CD4-positive, alpha-beta T cell treated with Interleukin-15 for 4 hours (primary cell): Measurements from ENCODE around the gene HDAC7.

Experiments
- DNase-seq: peaks from one replicate; pipeline ENCODE4 v3.0.0-alpha.2; 2020; ENCODE audit warnings: low spot score

Gene HDAC7

DNA sequence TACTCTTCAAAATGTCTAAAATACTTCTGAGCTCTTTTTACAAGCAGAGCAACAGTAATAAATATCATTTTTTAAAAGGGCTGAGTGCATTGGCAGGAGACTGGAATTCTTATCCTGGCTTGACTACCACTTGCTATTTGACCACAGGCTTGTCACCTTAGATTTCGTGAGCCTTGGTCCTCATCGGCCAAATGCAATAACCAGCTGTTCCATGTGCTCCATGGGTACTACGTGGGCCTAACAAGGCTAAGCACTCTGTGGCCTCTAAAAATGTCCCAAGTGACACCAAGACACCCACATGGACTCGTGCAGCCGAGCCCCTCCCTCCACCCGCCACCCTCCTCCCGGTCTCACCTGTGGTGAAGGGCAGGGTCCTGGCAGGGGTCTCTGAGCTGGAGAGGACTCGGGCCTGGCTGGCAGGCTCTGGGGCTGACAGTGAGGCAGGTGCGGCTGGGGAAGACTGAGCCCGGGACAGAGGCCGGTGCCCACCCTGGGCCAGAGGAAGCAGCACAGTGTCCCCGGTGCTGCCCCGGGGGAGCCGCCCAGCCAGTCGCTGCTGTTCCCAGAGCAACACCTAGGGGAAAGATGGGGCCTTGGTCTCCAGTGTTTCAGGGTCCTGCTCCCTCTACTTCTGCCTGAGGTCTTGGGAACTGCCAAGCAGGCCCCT is 26.6 kb downstream of the HDAC7 start:
- DNase-seq: no peak

DNA sequence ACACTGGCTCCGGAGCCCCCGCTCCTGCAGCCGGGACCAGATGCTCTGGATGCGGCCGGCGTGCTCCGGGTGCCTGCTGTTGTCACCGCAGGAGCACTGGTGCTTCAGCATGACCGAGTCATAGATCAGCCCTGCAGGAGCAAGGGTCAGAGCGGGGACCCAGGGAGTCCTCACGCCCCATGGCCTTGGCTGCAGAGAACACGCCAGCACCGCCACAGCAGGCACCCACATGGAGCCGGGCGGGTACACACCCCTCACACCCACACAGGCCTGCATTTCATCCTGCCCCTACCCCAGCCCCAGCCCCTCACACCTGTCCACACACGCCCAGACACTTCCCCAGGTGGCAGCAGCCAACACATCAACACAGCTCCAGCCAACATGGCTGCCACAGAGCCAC is 27.8 kb downstream of the HDAC7 start:
- DNase-seq: no peak

DNA sequence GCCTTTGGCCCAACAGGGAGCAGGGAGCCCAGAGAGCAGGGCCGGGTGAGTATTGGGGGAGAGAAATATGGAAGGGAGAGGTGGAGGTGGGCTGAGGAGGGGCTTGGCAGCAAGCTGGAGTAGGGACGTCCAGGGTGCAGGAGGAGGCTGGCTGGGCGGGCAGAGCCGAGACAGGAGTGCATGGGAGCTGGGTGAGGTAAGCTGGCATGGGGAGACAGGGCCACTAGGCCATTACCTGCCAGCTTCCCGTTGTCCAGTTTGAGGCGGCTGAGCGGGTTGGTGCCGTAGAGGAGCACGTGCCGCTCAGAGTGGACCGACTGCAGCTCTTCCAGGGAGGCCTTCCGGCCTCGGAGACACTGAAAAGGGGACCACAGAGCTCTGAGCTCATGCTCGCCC is 28.4 kb downstream of the HDAC7 start:
- DNase-seq: no peak

DNA sequence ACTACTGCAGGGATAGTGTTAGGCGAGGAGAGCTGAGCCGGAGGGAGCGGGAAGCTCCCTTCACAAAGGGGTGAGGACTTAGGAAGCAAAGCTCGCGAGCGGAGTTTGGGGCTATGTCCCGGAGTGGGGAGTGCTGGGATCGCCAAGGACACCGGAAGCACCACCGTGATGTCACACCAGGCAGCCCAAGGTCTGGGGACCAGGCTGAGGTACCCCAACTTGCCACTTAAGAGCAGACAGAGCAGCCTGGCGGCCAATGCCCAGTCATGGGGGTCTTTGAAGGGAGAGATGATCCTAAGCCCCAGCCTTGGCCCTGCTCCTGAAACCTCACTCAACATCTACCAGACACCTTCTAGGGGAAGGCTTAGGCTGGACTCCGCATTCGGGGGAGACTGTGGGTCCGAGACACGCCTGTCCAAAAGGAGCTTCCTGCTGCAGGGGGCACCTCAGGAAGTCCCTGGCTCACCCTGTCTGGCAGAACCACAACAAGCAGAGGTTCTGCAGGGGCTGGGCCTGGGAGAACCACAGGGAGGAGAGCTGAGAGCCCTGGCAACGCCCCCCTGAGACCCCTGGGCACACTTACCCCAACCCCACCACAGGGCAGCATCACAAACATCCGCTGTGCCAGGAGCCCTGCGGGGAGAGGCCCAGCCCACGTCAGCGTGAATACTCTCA is 28.9 kb downstream of the HDAC7 start:
- no peak for DNase-seq

DNA sequence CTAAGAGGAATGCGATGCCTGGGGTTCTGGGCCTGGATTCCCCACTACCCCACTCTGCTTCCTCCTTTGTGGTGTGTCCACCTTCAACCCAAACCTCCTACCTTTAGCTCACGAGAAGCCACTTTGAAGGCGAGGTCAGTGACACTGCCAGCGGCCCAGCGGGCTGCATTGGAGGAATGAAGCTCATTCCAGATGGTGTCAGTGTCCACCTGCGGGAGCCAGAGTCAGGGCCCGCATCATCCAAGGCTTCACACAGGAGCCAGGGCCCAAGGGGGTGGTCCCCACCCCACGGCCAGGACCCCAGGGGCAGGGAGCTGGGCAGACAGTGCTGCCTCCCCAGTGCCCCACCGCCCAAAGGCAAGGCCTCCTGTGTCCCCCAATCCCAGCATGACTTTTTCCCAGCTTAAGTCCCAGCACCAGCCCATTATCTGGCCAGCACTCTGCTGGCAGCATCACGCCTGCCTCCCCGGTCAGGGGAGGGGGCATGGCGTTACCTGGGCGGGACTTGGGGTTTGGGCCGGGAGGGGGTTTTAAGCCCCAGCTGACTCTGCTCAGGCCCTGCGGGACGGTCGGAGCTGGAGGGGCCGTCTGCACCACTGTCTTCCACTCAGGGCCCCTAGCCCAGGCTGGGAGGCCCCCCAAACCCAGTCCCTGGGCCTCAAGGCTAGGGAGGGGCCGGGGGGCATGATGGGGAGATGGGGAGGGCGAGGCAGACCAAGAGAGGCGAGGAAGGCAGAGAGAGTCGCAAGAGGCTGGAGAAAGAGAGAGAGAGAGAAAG is 29.8 kb downstream of the HDAC7 start:
- DNase-seq: no peak

DNA sequence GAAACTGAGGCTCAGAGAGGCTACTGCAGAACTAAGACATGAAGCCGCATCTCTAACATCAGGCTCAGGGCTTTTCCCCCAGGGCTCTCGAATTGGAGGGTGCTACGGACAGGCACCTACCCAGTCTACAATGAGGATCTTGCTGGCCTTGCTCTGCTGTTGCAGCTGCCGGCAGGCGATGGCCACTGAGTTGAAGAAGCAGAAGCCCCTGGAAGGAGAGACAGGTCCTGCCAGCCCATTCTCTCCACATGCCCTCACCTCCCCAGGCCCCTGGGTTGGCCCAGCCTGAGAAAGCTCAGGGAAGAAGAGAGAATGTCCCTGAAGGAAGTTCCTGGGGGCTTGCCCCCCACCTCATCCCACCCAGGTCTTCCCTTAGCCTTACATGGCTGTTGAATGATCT is 30.6 kb downstream of the HDAC7 start:
- no peak for DNase-seq

DNA sequence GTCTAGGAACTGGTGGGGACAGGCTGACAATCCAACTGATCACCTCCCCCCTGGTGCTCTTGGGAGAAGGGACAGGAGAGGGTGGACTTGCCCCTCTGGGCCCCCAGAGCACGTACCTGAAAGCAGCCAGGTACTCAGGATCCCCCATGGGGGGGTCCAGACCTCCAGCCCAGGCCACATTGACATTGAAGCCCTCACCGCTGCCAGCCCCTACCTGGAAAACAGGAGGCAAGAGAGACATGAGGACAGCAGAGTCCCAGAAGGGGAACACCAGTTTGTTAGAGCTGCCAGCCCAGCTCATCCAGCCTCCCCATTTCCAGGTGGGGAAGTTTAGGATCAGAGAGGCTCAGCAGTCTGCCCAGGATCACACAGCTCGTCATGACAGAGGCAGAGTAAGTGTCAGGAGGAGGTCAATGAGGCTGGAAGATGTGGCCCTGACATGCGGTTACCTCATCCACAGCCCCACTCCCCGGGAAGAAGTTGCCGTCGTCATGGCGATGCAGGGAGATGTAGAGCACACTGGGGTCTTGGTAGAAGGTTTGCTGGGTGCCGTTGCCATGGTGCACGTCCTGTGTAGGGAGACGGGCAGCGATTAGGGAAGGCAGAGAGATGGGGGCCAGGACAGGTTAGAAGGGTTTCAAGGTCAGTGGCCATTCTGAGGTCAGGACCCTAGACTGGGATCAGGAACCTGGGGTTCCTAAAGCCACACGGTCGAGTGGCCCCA is 31.9 kb downstream of the HDAC7 start:
- DNase-seq: no peak

DNA sequence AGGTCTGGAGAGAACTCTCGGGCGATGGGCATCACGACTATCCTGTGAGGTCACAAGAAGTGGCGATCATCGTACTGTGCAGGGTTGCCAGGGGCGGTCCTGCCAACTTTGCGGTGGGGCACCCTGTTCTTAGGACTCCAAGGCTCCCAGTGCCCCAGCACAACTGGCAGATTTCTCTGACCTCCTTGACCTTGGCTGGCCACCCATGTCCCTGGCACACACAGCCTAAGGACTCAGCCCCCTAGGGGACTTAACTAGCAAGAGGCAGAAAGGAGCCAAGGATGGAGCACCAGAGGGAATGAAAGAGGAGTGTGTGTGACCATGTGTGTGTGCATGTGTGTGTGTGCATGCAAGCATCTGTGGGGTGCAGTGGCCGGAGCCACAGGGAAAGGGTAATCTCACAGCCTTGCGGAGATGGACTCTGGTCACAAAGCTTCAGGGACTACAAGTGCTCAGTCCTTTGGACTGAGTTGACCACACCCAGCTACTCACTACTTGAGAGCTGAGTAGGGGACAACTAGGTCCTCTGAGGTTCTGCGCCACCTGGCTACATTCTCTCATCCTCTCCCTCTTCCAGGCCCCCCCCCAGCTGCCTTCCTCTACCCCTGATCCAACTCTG is 32.9 kb downstream of the HDAC7 start:
- no peak for DNase-seq

DNA sequence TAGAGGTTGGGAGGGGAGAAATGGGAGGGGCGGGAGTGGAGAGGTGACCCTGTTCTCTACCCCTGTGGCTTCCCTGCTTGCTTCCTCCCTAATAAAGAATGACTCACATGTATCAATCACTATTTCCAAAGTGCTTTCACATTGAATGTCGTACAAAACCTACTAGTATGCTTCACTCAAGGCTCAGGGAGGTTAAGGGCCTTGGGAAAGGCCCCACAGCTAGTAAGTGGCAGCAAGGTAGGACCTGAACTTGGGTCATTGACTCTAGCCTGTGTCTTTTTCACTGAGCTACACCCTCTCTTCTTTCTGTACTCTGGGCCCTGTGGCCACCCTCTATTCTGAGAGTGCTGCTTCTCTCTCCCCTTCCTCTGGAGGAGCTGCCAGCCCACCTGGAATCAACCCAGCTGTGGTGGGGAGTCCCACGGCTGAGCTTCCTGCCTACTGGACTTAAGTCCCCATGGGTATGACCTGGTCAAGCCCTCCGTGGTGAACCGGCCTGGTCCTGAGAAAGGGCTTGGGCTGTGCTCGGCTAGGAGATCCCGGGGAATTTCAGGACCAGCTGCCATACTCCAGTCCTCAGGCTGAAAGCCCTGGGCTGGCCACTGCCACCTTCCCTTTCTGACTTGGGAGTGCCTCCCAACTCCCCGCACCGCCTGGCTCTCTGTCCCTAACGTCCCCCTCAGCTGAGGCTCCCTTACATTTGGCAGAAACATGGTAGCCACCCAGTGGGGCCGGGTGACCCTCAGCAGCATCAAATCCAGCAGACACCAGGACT is 33.6 kb downstream of the HDAC7 start:
- DNase-seq: no peak

DNA sequence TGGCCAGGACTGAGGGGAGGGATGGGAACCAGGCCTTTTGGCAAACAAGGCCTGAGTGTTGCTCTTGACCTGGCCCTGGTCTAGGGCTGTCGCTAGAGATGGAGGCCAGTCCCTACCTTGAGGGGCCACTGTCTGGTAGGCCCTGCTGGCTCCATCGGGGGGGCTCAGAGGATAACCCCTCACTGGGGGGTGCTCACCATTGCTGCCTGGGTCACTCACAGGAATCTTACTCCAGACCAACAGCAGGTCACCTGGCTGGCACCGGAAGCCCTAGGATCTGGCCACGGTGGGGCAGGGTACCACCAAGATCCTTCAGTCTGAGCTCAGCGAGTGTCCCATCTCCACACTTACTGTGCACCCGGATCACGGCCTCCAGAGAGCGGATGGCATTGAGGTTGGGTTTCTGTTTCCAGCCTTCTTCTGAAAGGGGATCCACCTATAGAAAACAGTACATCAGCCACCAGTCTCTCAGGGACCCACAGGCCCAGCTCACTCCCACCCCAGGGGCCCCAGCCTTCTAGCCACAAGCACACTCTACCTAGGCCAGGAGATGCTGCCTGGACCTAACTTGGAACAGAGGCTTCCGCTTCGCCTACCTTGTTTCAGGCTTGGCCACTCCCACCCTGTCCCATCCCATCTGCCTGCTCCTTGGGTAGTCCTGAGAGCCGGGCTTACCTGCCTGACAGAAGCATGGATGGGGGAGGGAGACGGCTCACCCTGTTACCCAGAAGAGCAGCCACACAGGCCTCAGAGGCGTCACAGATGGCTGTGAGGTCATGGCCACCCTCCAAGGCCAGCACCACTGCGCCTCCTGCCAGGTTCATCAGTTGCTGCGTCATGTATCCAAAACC is 34.4 kb downstream of the HDAC7 start:
- no peak for DNase-seq

DNA sequence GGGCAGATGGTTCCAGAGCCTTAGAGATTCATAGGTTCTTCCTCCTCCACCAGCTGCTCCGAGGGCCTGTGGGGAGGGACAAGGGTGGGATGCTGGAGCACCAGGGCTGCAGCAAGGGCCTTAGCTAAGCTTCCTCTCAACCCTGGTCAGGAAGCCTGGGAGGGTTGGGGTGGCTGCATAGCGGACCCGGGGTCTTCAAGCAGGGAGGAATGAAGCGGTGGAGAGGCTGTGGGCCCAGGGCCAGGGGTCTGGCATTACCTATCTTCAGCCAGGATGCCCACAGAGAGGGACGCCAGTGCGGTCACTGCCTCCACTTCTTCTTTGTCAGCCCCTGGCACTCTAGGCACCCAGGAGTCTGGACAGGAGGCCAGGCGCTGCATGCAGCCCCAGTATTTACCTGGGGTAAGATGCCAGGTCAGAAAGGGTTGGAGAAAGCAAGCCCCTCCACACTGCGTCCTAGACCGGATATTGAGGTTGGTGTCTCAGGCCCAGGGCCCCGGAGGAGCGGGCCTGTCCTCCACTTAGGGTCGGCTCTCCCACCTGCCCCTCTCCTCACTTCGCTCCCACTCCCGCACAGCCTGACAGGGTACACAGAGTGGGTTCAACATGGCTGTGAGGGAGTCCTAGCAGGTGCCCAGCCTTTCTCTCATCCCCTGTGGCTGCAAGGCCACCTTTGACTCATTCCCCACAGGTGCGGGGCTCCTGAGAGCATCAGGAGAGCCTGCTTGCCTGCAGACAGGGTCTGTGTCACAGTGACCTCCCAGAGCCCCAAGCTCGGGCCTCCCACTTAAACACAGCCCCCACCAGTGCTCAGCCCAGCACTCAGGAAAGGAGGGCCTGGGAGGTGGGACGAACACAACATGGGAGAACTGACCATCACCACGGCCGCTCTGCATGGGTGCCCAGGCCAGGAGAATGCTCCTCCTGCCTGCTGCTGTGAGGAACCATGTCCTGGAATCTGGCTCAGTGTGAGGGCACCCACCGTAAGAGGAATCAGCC is 35.6 kb downstream of the HDAC7 start:
- no peak for DNase-seq

DNA sequence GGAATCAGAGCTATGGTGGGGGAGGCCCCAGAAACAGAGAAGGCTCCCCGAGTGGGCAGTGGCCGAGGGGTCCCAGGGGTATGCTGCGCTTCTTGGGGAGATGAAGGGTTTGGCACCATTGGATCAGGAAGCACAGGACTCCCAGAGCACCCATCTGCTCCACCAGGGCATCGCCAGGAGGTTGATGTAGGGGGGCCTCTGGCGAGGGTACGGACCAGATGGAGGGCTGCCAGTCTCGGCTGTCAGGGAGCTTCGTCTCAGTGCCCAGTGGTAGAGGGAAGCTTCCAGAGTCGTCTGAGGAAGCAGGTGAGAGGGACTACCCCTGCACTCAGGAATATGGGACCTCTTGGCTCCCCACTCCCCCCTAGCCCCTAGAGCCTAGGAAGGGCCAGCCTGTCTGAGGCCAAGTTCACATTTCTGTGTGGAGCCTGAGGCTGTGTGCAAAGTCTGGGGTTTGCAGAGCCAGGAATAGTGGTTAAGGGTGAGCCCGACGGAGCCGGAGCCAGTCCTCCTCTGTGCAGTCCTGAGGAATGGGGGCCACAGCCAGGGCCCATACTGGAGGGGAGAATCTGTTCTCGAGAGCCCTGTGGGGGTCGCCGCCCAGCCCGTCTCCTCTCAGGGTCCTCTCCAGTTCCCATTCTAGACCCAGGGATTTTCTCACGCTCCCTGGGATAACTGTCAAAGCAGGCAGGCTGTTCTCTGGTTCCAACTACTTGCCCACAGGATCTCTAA is 36.5 kb downstream of the HDAC7 start:
- no peak for DNase-seq

DNA sequence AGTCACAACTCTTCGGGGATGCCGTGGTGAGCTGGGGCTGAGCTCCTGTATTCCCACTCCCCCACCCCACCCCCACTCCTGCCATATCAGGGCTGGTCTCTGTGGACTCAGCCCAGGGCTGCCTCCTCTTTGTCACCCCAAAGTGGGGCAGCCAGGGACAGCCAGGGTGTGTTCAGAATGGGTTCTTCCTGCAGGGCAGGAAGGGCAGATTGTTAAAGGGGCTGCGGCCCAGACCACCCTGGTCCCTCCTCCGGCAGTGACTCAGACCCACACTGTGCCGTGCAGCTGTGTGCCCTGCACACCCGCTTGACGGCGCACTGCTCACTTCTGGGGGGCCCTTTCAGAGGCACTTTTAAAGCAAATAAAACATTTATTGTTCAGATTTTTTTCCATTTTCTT is 37.3 kb downstream of the HDAC7 start:
- DNase-seq: no peak

DNA sequence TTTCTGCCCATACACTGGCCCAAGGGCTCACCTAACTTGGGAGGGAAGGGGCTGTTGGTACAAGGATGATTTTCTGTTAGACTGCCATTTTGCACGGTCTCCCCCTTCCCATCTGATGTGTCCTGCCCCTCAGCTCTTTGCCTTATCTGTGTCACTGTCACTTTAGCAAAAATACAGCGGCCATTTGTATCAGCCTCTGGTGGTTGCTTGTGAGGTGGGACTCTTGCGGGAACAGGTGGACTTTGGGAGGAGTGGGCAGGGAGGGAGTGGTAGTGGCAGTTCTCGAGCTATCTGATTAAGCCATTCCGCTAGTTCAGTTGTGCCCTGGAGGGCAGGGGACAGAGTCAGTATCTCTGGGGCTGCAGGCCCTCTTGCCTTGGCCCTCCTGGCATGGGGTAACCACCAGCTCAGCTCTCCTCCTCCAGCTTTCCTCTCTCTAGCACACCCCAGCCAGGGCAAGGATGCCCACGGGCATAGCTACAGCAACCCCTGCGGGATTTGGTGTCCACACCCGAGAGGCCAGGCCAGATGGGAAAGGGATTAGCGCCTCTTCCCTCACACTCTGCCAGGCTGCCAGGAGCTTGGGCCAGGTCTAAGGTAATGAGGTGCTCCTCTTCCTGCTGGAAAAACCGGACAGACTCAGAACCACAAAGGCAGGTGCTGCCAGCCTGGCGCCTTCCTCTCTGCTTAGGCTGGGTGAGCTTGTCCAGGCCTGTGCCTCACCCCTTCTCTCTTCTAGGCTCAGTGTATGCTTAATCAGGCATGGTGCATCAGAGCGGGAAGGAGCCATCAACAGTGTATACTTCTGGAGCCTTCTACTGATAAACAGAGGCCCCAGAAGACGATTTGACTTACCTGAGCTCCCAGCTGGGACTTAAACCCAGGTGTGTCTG is 38.0 kb downstream of the HDAC7 start:
- DNase-seq: no peak

DNA sequence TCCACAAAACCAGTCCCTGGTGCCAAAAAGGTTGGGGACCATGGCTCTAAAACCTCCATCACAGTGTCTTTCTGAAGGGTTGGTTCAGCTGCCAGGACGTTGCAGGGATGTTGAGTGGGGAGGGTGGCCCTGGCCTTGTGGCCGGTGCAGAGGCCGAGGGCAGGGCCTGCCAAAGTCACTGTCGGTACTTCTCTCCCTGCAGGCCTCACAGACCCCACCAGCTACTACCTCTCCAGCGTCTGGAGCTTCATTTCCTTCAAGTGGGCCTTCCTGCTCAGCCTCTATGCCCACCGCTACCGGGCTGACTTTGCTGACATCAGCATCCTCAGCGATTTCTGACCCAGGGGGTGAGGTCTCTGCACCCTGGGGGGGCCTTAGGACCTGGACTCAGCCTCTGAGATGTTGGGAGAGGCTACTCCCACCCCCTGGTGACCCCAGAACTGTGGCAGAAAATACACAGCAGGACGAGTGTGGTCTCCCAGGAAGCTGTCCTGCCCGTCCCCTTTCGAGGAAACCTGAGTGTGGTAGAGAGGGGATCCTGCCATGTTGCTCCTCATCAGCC is 39.7 kb downstream of the HDAC7 start:
- DNase-seq: no peak

DNA sequence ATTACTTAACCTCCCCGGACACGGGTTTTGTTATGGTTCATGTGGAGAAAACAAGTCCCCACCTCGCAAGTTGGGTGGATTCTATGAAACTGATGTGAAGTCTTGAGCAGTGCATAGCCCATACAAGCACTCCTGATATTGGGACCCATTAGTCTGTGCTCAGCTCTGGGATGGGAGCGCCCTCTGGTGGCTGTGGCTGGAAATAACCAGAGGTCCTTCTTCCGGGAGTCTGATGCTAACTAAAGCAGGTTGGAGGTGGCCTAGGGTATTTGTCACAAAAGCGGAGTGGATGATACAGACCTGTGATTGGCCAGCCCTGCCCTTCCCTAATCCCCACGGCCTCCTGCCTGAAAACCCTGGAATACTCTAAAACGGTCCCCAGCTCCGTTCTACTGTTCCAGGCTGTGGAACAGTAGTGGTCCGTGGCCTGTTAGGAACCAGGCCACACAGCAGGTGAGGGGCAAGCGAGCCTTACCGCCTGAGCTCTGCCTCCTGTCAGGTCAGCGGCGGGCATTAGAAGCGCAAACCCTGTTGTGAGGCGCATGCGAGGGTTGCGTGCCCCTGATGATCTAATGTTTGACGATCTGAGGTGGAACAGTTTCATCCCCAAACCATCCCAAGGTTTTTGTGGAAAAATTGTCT is 40.3 kb downstream of the HDAC7 start:
- DNase-seq: peak; percentile 93

DNA sequence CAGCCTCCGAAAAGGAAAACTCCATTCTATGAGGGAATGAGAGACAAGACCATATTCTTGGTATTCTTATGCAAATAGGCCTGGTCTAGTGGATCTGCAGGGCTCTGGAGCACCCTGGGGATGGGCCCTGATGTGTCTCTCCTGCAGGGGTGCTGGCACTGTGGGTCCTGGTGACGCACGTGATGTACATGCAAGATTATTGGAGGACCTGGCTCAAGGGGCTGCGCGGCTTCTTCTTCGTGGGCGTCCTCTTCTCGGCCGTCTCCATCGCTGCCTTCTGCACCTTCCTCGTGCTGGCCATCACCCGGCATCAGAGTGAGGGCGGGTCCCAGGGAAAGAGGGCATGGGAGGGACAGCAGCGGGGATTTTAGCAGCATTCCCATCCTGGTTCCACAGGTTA is 40.8 kb downstream of the HDAC7 start:
- no peak for DNase-seq
